HepG2 (cell line): ENCODE data around the gene ALG9. TPM values are rescaled to one million over a fixed set of nuclear protein-coding genes. Genes with fewer than 3 reads are reported as not detected.

Source experiments
- ATAC-seq: fragments of 200-7000 bp; cut with Tn5 transposase; 3 replicates; pipeline ENCODE4 v1.9.1; 2020; ENCODE audit warnings: mild to moderate bottlenecking, moderate library complexity
- BruUV-seq: library from RNA; stranded (reverse); fragments of 400-500 nt; replicated peaks from 2 replicates; lab custom pipeline; 2021; lab: Mats Ljungman, UMichigan
- CTCF ChIA-PET: fragments of 300-600 bp; formaldehyde crosslinking; extraction: SDS; loops from one replicate; lab custom pipeline; 2021; ENCODE audit warnings: low total read pairs, inconsistent platforms, low intra/inter-chr PET ratio; lab: Yijun Ruan, JAX
- POLR2A ChIA-PET: fragments of 350-600 bp; sonication (Branson Sonifier 250); formaldehyde crosslinking; loops from one replicate; lab custom pipeline; 2020; ENCODE audit warnings: antibody characterized with exemption, inconsistent platforms; lab: Yijun Ruan, JAX
- DNase-seq: peaks from one replicate; pipeline ENCODE4 v3.0.0-alpha.2; 2015; ENCODE audit warnings: low spot score
- FAIRE-seq: peaks from 3 replicates; lab custom pipeline; 2011; peaks lifted over from hg19 to GRCh38; lab: Jason Lieb, UNC
- H2AFZ ChIP-seq: one replicate; pipeline ENCODE4 v1.6.1; 2011; ENCODE audit warnings: low read length, inconsistent platforms
- H3K27ac ChIP-seq: fragments of 300-600 bp; 3 replicates; pipeline ENCODE4 v1.8.0; 2011; ENCODE audit warnings: mixed run types, mild to moderate bottlenecking, mixed read lengths, low read length, inconsistent platforms; ENCODE audit not compliant: insufficient read depth; ENCODE audit errors: extremely low read length
- H3K27me3 ChIP-seq, 2 experiments: fragments of 200-600 bp in 1 of 2; 2 replicates in 1 of 2; 3 replicates in 1 of 2; pipeline versions ENCODE4 v1.6.0 to v1.8.0; 2011; ENCODE audit warnings: low read length in 2 of 2, mild to moderate bottlenecking in 2 of 2, moderate library complexity in 2 of 2, inconsistent platforms in 1 of 2; ENCODE audit not compliant: insufficient read depth in 2 of 2, control insufficient read depth in 1 of 2
- H3K36me3 ChIP-seq, 2 experiments: fragments of 200-600 bp in 1 of 2; replicated peaks in 1 of 2; 2 replicates in 1 of 2; 3 replicates in 1 of 2; pipeline versions ENCODE4 v1.5.1 to v1.8.0; 2011; ENCODE audit warnings: low read length in 2 of 2, inconsistent platforms in 1 of 2; ENCODE audit not compliant: insufficient read depth in 2 of 2, control insufficient read depth in 1 of 2
- H3K4me1 ChIP-seq: 2 replicates; pipeline ENCODE4 v1.5.1; 2012; ENCODE audit warnings: low read length, inconsistent platforms; ENCODE audit not compliant: insufficient read depth
- H3K4me2 ChIP-seq: 2 replicates; pipeline ENCODE4 v1.6.0; 2011; ENCODE audit warnings: low read depth, low read length, inconsistent platforms
- H3K4me3 ChIP-seq, 3 experiments: fragments of 200-600 bp in 1 of 3; sonication (generic), shearing (Covaris generic) in 1 of 3; replicated peaks in 1 of 3; 2 replicates each; pipeline ENCODE4 v1.5.1; 2011 to 2016; ENCODE audit warnings: low read length in 3 of 3, inconsistent platforms in 2 of 3, low read depth in 2 of 3, mild to moderate bottlenecking in 2 of 3, control low read depth in 1 of 3, mixed read lengths in 1 of 3; ENCODE audit not compliant: insufficient read depth in 1 of 3
- H3K79me2 ChIP-seq: one replicate; pipeline ENCODE4 v1.6.1; 2011; ENCODE audit warnings: low read length, inconsistent platforms; ENCODE audit not compliant: insufficient read depth
- H3K9ac ChIP-seq: 2 replicates; pipeline ENCODE4 v1.6.0; 2011; ENCODE audit warnings: mild to moderate bottlenecking, low read depth, low read length, inconsistent platforms; ENCODE audit not compliant: insufficient read depth
- H3K9me3 ChIP-seq: 2 replicates; pipeline ENCODE4 v1.5.1; 2012; ENCODE audit warnings: mild to moderate bottlenecking, low read length
- H4K20me1 ChIP-seq: 2 replicates; pipeline ENCODE4 v1.6.0; 2011; ENCODE audit warnings: inconsistent platforms, mild to moderate bottlenecking, low read length, moderate library complexity; ENCODE audit not compliant: insufficient read depth
- EED ChIP-seq: sonication (generic); formaldehyde crosslinking; IDR thresholded peaks from 2 replicates; pipeline ENCODE4 v1.5.0; 2020; ENCODE audit warnings: mild to moderate bottlenecking, missing genetic modification reagents
- GZF1 ChIP-seq: sonication (generic); formaldehyde crosslinking; IDR thresholded peaks from 2 replicates; pipeline ENCODE4 v1.5.1; 2020; ENCODE audit warnings: mild to moderate bottlenecking, missing genetic modification reagents
- IKZF4 ChIP-seq: sonication (generic); formaldehyde crosslinking; IDR thresholded peaks from 2 replicates; pipeline ENCODE4 v1.5.1; 2020; ENCODE audit warnings: borderline replicate concordance, mild to moderate bottlenecking, low read depth, missing genetic modification reagents; ENCODE audit errors: not compliant biosample characterization
- KLF13 ChIP-seq: sonication (generic); formaldehyde crosslinking; IDR thresholded peaks from 2 replicates; pipeline ENCODE4 v1.4.0; 2020; ENCODE audit warnings: mild to moderate bottlenecking, missing genetic modification reagents
- MAFF ChIP-seq: IDR thresholded peaks from 2 replicates; pipeline ENCODE4 v1.6.1; 2011; ENCODE audit warnings: low read depth, low read length, improper control_type of control experiment
- MAFK ChIP-seq, 2 experiments: IDR thresholded peaks in 1 of 2; conservative IDR thresholded peaks in 1 of 2; 2 replicates each; pipeline ENCODE4 v1.6.1; 2011; ENCODE audit warnings: improper control_type of control experiment in 2 of 2, low read length in 2 of 2
- ZFP82 ChIP-seq: sonication (generic); formaldehyde crosslinking; IDR thresholded peaks from 2 replicates; pipeline ENCODE4 v1.5.1; 2020; ENCODE audit warnings: mild to moderate bottlenecking, missing genetic modification reagents, borderline replicate concordance
- ZNF674 ChIP-seq: sonication (generic); formaldehyde crosslinking; IDR thresholded peaks from 2 replicates; pipeline ENCODE4 v1.5.0; 2020; ENCODE audit warnings: low read depth, mild to moderate bottlenecking, missing genetic modification reagents
- WGBS: methylation state at CpG from one replicate; pipeline ENCODE4 v1.1.6; 2017; ENCODE audit warnings: low lambda C conversion rate; 5-methylcytosine and 5-hydroxymethylcytosine counted together
- in situ Hi-C: cut with HindIII; loops from 2 replicates; pipeline ENCODE4 v1.10.0; 2017; ENCODE audit warnings: low pct_unique_long_range_greater_than_20kb; ENCODE audit not compliant: extremely low pct_ligation_motif_present
- intact Hi-C: fragments of 100-400 bp; cut with micrococcal nuclease; formaldehyde crosslinking; loops from one replicate; pipeline ENCODE4 v1.10.0; 2022; ENCODE audit not compliant: unreplicated experiment
- polyA plus RNA-seq, 8 experiments: library from polyadenylated mRNA; depleted of rRNA in 3 of 8; stranded (reverse) in 7 of 8; unstranded in 1 of 8; fragments of >200 nt; fragmentation: Illumina TruSeq in 4 of 8; extraction: Trizol in 4 of 8; gene quantifications; 2 replicates each; pipeline versions ENCODE4 v1.2.1 to v1.2.3, GENCODE V29; 2011 to 2016; ENCODE audit warnings: low read depth in 4 of 8, missing spikeins in 1 of 8, mixed read lengths in 1 of 8; ENCODE audit not compliant: insufficient read depth in 1 of 8
- total RNA-seq, 5 experiments: library from RNA; depleted of rRNA; stranded (reverse); fragments of >200 nt; fragmentation: Illumina TruSeq; extraction: Trizol; gene quantifications; 2 replicates each; pipeline ENCODE4 v1.2.3, GENCODE V29; 2016; ENCODE audit warnings: low read depth in 1 of 5
- TF ChIP-seq, protein P1 (sequence below): sonication (generic); formaldehyde crosslinking; IDR thresholded peaks from 2 replicates; pipeline ENCODE4 v1.4.0; 2020; ENCODE audit warnings: mild to moderate bottlenecking, missing genetic modification reagents

ALG9 gene
- total and polyA plus RNA-seq, 2 of the 13 experiments (the other 11 are each of a cell fraction or from before 2014, with no cell fraction given) = 39.4 to 40.6 TPM

DNA sequence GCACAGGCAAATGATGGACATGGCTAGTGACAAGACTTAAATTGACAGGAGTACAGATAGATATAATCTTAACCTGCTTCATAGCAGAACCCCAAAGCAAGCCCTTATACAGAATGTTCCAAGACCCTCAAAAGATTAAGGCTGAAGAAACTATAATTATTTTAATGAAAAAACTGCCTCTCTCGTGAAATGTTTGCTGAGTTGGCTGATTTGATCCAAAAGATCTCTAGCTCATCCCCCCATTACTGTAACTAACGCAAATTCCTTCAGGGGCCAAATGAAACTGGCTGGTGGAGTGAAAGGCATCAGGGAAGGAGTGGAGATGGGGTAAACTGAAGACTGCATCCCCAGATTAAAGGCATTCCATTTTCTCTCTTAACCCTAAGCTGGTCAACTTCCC lies 19.3 kb downstream of the ALG9 start:
- no peak for TF ChIP-seq ZFP82 (CRISPR knock-in tag)
- peak; percentile 75 to 88 for TF ChIP-seq MAFK (conservative IDR thresholded peaks at IDR 0.05 in 1 of 2, IDR thresholded peaks at IDR 0.05 in 1 of 2; ENCODE audit: low read length in 2 of 2)
- TF ChIP-seq KLF13 (CRISPR knock-in tag) = no peak
- no peak for TF ChIP-seq EED (CRISPR knock-in tag)
- no peak for TF ChIP-seq IKZF4 (CRISPR knock-in tag)
- TF ChIP-seq ZNF674 (CRISPR knock-in tag) = no peak
- TF ChIP-seq GZF1 (CRISPR knock-in tag) = no peak
- peak; percentile 81 for TF ChIP-seq MAFF
- TF ChIP-seq, protein P1, sequence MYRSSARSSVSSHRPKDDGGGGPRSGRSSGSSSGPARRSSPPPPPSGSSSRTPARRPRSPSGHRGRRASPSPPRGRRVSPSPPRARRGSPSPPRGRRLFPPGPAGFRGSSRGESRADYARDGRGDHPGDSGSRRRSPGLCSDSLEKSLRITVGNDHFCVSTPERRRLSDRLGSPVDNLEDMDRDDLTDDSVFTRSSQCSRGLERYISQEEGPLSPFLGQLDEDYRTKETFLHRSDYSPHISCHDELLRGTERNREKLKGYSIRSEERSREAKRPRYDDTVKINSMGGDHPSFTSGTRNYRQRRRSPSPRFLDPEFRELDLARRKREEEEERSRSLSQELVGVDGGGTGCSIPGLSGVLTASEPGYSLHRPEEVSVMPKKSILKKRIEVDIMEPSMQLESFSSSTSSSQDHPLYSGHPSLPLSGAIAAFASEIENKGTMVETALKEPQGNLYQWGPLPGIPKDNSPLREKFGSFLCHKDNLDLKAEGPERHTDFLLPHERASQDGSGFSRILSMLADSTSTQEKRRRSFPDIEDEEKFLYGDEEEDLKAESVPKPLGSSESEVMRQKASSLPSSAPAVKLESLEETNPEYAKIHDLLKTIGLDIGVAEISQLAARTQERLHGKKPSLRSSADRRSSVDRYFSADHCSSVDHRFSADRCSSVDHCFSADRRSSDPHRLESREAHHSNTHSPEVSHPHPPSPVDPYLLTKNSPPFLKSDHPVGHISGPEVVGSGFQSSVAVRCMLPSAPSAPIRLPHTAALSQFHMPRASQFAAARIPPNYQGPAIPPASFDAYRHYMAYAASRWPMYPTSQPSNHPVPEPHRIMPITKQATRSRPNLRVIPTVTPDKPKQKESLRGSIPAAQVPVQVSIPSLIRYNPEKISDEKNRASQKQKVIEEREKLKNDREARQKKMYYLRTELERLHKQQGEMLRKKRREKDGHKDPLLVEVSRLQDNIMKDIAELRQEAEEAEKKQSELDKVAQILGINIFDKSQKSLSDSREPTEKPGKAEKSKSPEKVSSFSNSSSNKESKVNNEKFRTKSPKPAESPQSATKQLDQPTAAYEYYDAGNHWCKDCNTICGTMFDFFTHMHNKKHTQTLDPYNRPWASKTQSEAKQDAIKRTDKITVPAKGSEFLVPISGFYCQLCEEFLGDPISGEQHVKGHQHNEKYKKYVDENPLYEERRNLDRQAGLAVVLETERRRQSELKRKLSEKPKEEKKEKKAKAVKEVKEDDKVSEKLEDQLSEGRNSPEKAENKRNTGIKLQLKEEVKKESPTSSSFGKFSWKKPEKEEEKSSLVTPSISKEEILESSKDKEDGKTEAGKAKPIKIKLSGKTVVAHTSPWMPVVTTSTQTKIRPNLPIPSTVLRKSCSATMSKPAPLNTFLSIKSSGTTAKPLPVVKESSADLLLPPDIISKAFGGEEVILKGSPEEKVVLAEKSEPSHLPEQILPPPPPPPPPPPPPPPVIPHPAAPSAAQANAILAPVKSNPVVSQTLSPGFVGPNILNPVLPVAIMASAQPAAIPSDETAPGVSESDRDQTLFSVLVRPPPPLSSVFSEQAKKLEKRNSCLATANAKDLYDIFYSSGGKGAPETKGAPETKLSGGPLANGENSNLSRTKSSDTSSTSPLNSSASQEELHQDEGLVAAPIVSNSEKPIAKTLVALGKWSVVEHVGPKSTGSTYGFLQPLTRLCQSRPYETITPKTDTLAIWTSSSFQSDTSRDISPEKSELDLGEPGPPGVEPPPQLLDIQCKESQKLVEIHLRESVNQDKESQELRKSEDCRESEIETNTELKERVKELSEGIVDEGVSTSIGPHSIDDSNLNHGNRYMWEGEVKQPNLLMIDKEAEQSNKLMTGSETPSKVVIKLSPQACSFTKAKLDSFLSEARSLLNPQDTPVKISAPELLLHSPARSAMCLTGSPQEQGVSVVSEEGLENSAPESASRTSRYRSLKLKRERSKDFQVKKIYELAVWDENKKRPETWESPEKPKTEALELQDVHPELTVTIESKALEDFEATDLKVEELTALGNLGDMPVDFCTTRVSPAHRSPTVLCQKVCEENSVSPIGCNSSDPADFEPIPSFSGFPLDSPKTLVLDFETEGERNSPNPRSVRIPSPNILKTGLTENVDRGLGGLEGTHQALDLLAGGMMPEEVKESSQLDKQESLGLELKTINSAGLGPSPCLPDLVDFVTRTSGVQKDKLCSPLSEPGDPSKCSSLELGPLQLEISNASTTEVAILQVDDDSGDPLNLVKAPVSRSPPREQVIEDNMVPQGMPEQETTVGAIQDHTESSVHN = no peak
- DNase-seq (no peak), ATAC-seq (no peak), FAIRE-seq (no peak)
- Histone ChIP-seq H3K4me3 (no peak overlapping the region), H4K20me1 (no peaks in the 10 kb centered on the region), H3K27me3 (no peaks in the 10 kb centered on the region), H3K36me3 (peaks cover 5 to 42% of the 10 kb centered on the region in 2 experiments), H3K4me1 (no peaks in the 10 kb centered on the region), H3K9me3 (no peaks in the 10 kb centered on the region), H3K4me2 (no peak overlapping the region), H2AFZ (no peak overlapping the region), H3K79me2 (no peaks in the 10 kb centered on the region), H3K9ac (no peak overlapping the region), H3K27ac (no peak overlapping the region)
- WGBS = 96% methylated on average over 2 of the region's 2 CpGs
- no TSS peak for BruUV-seq
- ChIA-PET POLR2A (no interaction called here), CTCF (interaction anchor here (1.6 kb wide), 1 partner anchor 287 kb away, joined by 6 read pairs; no protein-coding TSS in a partner anchor)
- in situ Hi-C loops = no loop called here
- intact Hi-C loops = no loop called here
